NCI-H82 (cell line): ENCODE data around the gene FLT3.
"Not testable (repeated sequence)": the region's sequence is repeated elsewhere in the genome, so short reads cannot be mapped to it uniquely, and the experiment has no call there.

Source experiments
- DNase-seq: peaks from one replicate; lab custom pipeline; 2025; lab: John Stamatoyannopoulos, UW

Gene FLT3

GRCh38 chr13:28044608-28045007, 55.8 kb downstream of the FLT3 start:
- DNase-seq: no peak

GRCh38 chr13:28043224-28043623, 57.2 kb downstream of the FLT3 start:
- DNase-seq: no peak

- DNase-seq: no peak
Observed at GRCh38 chr13:28041501-28041900, 58.9 kb downstream of the FLT3 start.

- no peak for DNase-seq
Observed at GRCh38 chr13:28041031-28041461, 59.3 kb downstream of the FLT3 start.

GRCh38 chr13:28037399-28037798, 63.0 kb downstream of the FLT3 start:
- DNase-seq: no peak

- DNase-seq: no peak
Observed at GRCh38 chr13:28035146-28035782, 65.1 kb downstream of the FLT3 start.

GRCh38 chr13:28033894-28034655, 66.3 kb downstream of the FLT3 start:
- no peak for DNase-seq

- not testable (repeated sequence) for DNase-seq
Observed at GRCh38 chr13:28032438-28032837, 67.9 kb downstream of the FLT3 start.

- no peak for DNase-seq
Observed at GRCh38 chr13:28031896-28032288, 68.5 kb downstream of the FLT3 start.

GRCh38 chr13:28031220-28031895, 69.0 kb downstream of the FLT3 start:
- no peak for DNase-seq

GRCh38 chr13:28027607-28028364, 72.6 kb downstream of the FLT3 start:
- DNase-seq: no peak

GRCh38 chr13:28027071-28027470, 73.3 kb downstream of the FLT3 start:
- DNase-seq: no peak

GRCh38 chr13:28026508-28026907, 73.9 kb downstream of the FLT3 start:
- DNase-seq: no peak

- DNase-seq: no peak
Observed at GRCh38 chr13:28022848-28023518, 77.4 kb downstream of the FLT3 start.

GRCh38 chr13:28014301-28014700, 86.1 kb downstream of the FLT3 start:
- no peak for DNase-seq

- DNase-seq: no peak
Observed at GRCh38 chr13:28013482-28013881, 86.9 kb downstream of the FLT3 start.

GRCh38 chr13:28012896-28013295, 87.5 kb downstream of the FLT3 start:
- DNase-seq: no peak

GRCh38 chr13:28012383-28012782, 88.0 kb downstream of the FLT3 start:
- no peak for DNase-seq

- DNase-seq: no peak
Observed at GRCh38 chr13:28010046-28010445, 90.3 kb downstream of the FLT3 start.

GRCh38 chr13:28005016-28005415, 95.4 kb downstream of the FLT3 start:
- DNase-seq: not testable (repeated sequence)

- DNase-seq: no peak
Observed at GRCh38 chr13:28002886-28003698, 97.3 kb downstream of the FLT3 start.
